CD14-positive monocyte (primary cell): Measurements from ENCODE around the gene PLEKHN1. TPM values are rescaled to one million over a fixed set of nuclear protein-coding genes. Genes with fewer than 3 reads are reported as not detected.
"Not testable (repeated sequence)": the region's sequence is repeated elsewhere in the genome, so short reads cannot be mapped to it uniquely, and the experiment has no call there.

Source experiments
- DNase-seq, 3 donors: peaks; one replicate each; pipeline ENCODE4 v3.0.0-alpha.2; 2011 to 2022
- H2AFZ ChIP-seq: 2 replicates; pipeline ENCODE4 v1.6.0; 2012; ENCODE audit warnings: mild to moderate bottlenecking, low read depth, low read length, inconsistent platforms; ENCODE audit not compliant: insufficient read depth, poor library complexity, severe bottlenecking
- H3K27ac ChIP-seq, 2 donors: 1 replicate in 1 of 2; 2 replicates in 1 of 2; pipeline ENCODE4 v1.5.1; 2012 to 2013; ENCODE audit warnings: low read length in 2 of 2, control low read depth in 1 of 2, inconsistent platforms in 1 of 2, low read depth in 1 of 2, mild to moderate bottlenecking in 1 of 2
- H3K27me3 ChIP-seq, 2 donors: one replicate each; pipeline versions ENCODE4 v1.6.0 to v1.6.1; 2011 to 2013; ENCODE audit warnings: low read length in 2 of 2; ENCODE audit not compliant: control insufficient read depth in 2 of 2, insufficient read depth in 2 of 2
- H3K36me3 ChIP-seq, 2 donors: replicated peaks in 1 of 2; 1 replicate in 1 of 2; 2 replicates in 1 of 2; pipeline versions ENCODE4 v1.5.1 to v1.6.1; 2012 to 2013; ENCODE audit warnings: low read length in 2 of 2, control low read depth in 1 of 2, inconsistent platforms in 1 of 2, mild to moderate bottlenecking in 1 of 2; ENCODE audit not compliant: insufficient read depth in 2 of 2, control insufficient read depth in 1 of 2
- H3K4me1 ChIP-seq, 2 donors: 1 replicate in 1 of 2; 2 replicates in 1 of 2; pipeline versions ENCODE4 v1.5.1 to v1.6.1; 2012 to 2013; ENCODE audit warnings: low read length in 2 of 2, control low read depth in 1 of 2, inconsistent platforms in 1 of 2, mild to moderate bottlenecking in 1 of 2, moderate library complexity in 1 of 2; ENCODE audit not compliant: insufficient read depth in 2 of 2, control insufficient read depth in 1 of 2
- H3K4me2 ChIP-seq: replicated peaks from 2 replicates; pipeline ENCODE3; 2012; ENCODE audit warnings: low read length, moderate library complexity, mild to moderate bottlenecking; ENCODE audit not compliant: poor library complexity, severe bottlenecking; ENCODE audit errors: extremely low read depth
- H3K4me3 ChIP-seq, 3 experiments: fragments of 200-600 bp in 1 of 3; sonication (generic) in 1 of 3; replicated peaks in 1 of 3; 1 replicate in 2 of 3; 2 replicates in 1 of 3; pipeline ENCODE4 v1.5.1; 2011 to 2013; ENCODE audit warnings: low read length in 3 of 3, mild to moderate bottlenecking in 3 of 3, control low read depth in 2 of 3, low read depth in 2 of 3, inconsistent platforms in 1 of 3, moderate library complexity in 1 of 3
- H3K79me2 ChIP-seq: 2 replicates; pipeline ENCODE4 v1.6.0; 2012; ENCODE audit warnings: mild to moderate bottlenecking, control low read depth, inconsistent platforms, low read length, moderate library complexity; ENCODE audit not compliant: insufficient read depth
- H3K9ac ChIP-seq: 2 replicates; pipeline ENCODE4 v1.6.0; 2017; ENCODE audit warnings: low read length, mild to moderate bottlenecking; ENCODE audit not compliant: insufficient read depth, poor library complexity, severe bottlenecking
- H3K9me3 ChIP-seq, 2 donors: replicated peaks in 1 of 2; 1 replicate in 1 of 2; 2 replicates in 1 of 2; pipeline versions ENCODE4 v1.5.1 to v1.6.1; 2012 to 2013; ENCODE audit warnings: low read length in 2 of 2, control low read depth in 1 of 2; ENCODE audit not compliant: control insufficient read depth in 1 of 2, insufficient read depth in 1 of 2
- H4K20me1 ChIP-seq: 2 replicates; pipeline ENCODE4 v1.6.0; 2012; ENCODE audit warnings: mild to moderate bottlenecking, low read length, control low read depth, moderate library complexity; ENCODE audit not compliant: insufficient read depth
- H3K27ac Mint-ChIP-seq, 7 donors: one replicate each; pipeline ENCODE4 v1.8.0; 2020; ENCODE audit warnings: mild to moderate bottlenecking in 7 of 7, mixed read lengths in 7 of 7, moderate library complexity in 6 of 7, inconsistent platforms in 2 of 7
- H3K27me3 Mint-ChIP-seq, 3 donors: one replicate each; pipeline ENCODE4 v1.8.0; 2021 to 2022; ENCODE audit warnings: low read depth in 3 of 3, mild to moderate bottlenecking in 3 of 3, mixed read lengths in 3 of 3, moderate library complexity in 3 of 3, inconsistent platforms in 1 of 3
- H3K36me3 Mint-ChIP-seq, 2 donors: one replicate each; pipeline ENCODE4 v1.8.0; 2020; ENCODE audit warnings: mixed read lengths in 2 of 2, inconsistent platforms in 1 of 2, mild to moderate bottlenecking in 1 of 2
- H3K4me1 Mint-ChIP-seq: one replicate; pipeline ENCODE4 v1.8.0; 2020; ENCODE audit warnings: mild to moderate bottlenecking, mixed read lengths
- H3K4me3 Mint-ChIP-seq, 2 donors: one replicate each; pipeline ENCODE4 v1.8.0; 2020; ENCODE audit warnings: mild to moderate bottlenecking in 2 of 2, mixed read lengths in 2 of 2, moderate library complexity in 1 of 2
- H3K9me3 Mint-ChIP-seq, 7 donors: one replicate each; pipeline ENCODE4 v1.8.0; 2020 to 2022; ENCODE audit warnings: mixed read lengths in 7 of 7, mild to moderate bottlenecking in 6 of 7, moderate library complexity in 6 of 7, inconsistent platforms in 2 of 7
- WGBS: methylation state at CpG from one replicate; pipeline ENCODE4 v1.1.5; 2013; ENCODE audit warnings: missing lambda C conversion rate; ENCODE audit not compliant: insufficient coverage; 5-methylcytosine and 5-hydroxymethylcytosine counted together
- intact Hi-C, 2 donors: fragments of 100-400 bp; cut with micrococcal nuclease; formaldehyde crosslinking; loops; one replicate each; pipeline versions ENCODE4 v1.15.0 to v1.15.1; 2023
- polyA plus RNA-seq, 3 donors: library from polyadenylated mRNA; depleted of rRNA in 1 of 3; unstranded in 2 of 3; stranded (reverse) in 1 of 3; fragments of 300-500 nt in 2 of 3; fragments of >200 nt in 1 of 3; fragmentation: Illumina TruSeq in 2 of 3; gene quantifications; 1 replicate in 2 of 3; 2 replicates in 1 of 3; pipeline ENCODE4 v1.2.3, GENCODE V29; 2012 to 2021
- TF ChIP-seq, protein P1 (sequence below): fragments of 200-600 bp; IDR thresholded peaks from one replicate; pipeline ENCODE4 v1.8.0; 2022; ENCODE audit warnings: antibody characterized with exemption, mild to moderate bottlenecking

PLEKHN1 gene
- polyA plus RNA-seq, 3 donors: 0.21 to 1.5 (median 0.62) TPM

- H3K9ac ChIP-seq: no peak overlapping the region
- peak in 2 of 3 donors; percentile 44 to 63 for DNase-seq
- 2% methylated on average over 27 of the region's 40 CpGs for WGBS
- peaks cover 5 to 8% of the 10 kb centered on the region in 2 donors for H3K4me1 ChIP-seq
- no peak overlapping the region for H3K4me3 ChIP-seq
- intact Hi-C loops: loop anchor here in 1 of 2 donors (2.0 kb wide), 1 partner anchor 71 kb away; no protein-coding TSS in a partner anchor
- no peak overlapping the region for H2AFZ ChIP-seq
- peak overlapping the region; percentile 50 to 76 for H3K4me3 Mint-ChIP-seq
- no peaks in the 10 kb centered on the region for H3K79me2 ChIP-seq
- H3K36me3 ChIP-seq: no peaks in the 10 kb centered on the region
- peaks cover 0 to 5% (median 4%) of the 10 kb centered on the region in 7 donors for H3K9me3 Mint-ChIP-seq
- H4K20me1 ChIP-seq: no peaks in the 10 kb centered on the region
- TF ChIP-seq, protein P1, sequence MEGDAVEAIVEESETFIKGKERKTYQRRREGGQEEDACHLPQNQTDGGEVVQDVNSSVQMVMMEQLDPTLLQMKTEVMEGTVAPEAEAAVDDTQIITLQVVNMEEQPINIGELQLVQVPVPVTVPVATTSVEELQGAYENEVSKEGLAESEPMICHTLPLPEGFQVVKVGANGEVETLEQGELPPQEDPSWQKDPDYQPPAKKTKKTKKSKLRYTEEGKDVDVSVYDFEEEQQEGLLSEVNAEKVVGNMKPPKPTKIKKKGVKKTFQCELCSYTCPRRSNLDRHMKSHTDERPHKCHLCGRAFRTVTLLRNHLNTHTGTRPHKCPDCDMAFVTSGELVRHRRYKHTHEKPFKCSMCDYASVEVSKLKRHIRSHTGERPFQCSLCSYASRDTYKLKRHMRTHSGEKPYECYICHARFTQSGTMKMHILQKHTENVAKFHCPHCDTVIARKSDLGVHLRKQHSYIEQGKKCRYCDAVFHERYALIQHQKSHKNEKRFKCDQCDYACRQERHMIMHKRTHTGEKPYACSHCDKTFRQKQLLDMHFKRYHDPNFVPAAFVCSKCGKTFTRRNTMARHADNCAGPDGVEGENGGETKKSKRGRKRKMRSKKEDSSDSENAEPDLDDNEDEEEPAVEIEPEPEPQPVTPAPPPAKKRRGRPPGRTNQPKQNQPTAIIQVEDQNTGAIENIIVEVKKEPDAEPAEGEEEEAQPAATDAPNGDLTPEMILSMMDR: peak; percentile 75
- peaks cover 14 to 37% (median 22%) of the 10 kb centered on the region in 3 donors for H3K27me3 Mint-ChIP-seq
- H3K27ac ChIP-seq: no peak overlapping the region
- no peaks in the 10 kb centered on the region for H3K36me3 Mint-ChIP-seq
- H3K4me2 ChIP-seq: peak overlapping the region; percentile 19
- H3K27me3 ChIP-seq: peaks cover 0 to 17% of the 10 kb centered on the region in 2 donors
- peaks cover 0 to 5% of the 10 kb centered on the region in 2 donors for H3K9me3 ChIP-seq
- H3K27ac Mint-ChIP-seq: no peak overlapping the region
- H3K4me1 Mint-ChIP-seq: peaks cover 3% of the 10 kb centered on the region
Measured at GRCh38 chr1:975896-976683, 9.8 kb downstream of the PLEKHN1 start.

DNA sequence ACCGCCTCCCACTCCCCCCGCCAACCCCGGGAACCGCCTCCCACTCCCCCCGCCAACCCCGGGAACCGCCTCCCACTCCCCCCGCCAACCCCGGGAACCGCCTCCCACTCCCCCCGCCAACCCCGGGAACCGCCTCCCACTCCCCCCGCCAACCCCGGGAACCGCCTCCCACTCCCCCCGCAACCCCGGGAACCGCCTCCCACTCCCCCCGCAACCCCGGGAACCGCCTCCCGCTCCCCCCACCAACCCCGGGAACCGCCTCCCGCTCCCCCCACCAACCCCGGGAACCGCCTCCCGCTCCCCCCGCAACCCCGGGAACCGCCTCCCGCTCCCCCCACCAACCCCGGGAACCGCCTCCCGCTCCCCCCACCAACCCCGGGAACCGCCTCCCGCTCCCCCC is 10.5 kb downstream of the PLEKHN1 start:
- H3K4me3 ChIP-seq, H3K36me3 Mint-ChIP-seq, H3K27ac ChIP-seq, H3K4me3 Mint-ChIP-seq, H3K79me2 ChIP-seq, H3K4me2 ChIP-seq, H3K9ac ChIP-seq, intact Hi-C loops, H3K9me3 Mint-ChIP-seq, H4K20me1 ChIP-seq, H3K4me1 ChIP-seq, DNase-seq, H3K27ac Mint-ChIP-seq, H2AFZ ChIP-seq, H3K36me3 ChIP-seq, H3K4me1 Mint-ChIP-seq, H3K9me3 ChIP-seq: not testable (repeated sequence)
- H3K27me3 Mint-ChIP-seq: peaks cover 12 to 32% (median 17%) of the 10 kb centered on the region in 3 donors
- no CpG with 5 or more reads among the region's 39 CpGs for WGBS
- H3K27me3 ChIP-seq: peaks cover 0 to 12% of the 10 kb centered on the region in 2 donors
